Activated naive CD8-positive, alpha-beta T cell treated with anti-CD3 and anti-CD28 coated beads for 36 hours (primary cell): ENCODE results near the gene DCTPP1. TPM values are rescaled to one million over a fixed set of nuclear protein-coding genes. Genes with fewer than 3 reads are reported as not detected.

Experiments
- DNase-seq: peaks from one replicate; pipeline ENCODE4 v3.0.0; 2021
- H3K27ac Mint-ChIP-seq: one replicate; pipeline ENCODE4 v1.8.0; 2022; ENCODE audit warnings: mild to moderate bottlenecking, moderate library complexity, mixed read lengths
- H3K27me3 Mint-ChIP-seq: one replicate; pipeline ENCODE4 v1.8.0; 2022; ENCODE audit warnings: mild to moderate bottlenecking, mixed read lengths
- H3K36me3 Mint-ChIP-seq: one replicate; pipeline ENCODE4 v1.8.0; 2021; ENCODE audit warnings: mild to moderate bottlenecking, mixed read lengths
- H3K4me1 Mint-ChIP-seq: one replicate; pipeline ENCODE4 v1.8.0; 2021; ENCODE audit warnings: mixed read lengths
- H3K4me3 Mint-ChIP-seq: one replicate; pipeline ENCODE4 v1.8.0; 2022; ENCODE audit warnings: mild to moderate bottlenecking, moderate library complexity, mixed read lengths
- H3K9me3 Mint-ChIP-seq: one replicate; pipeline ENCODE4 v1.8.0; 2022; ENCODE audit warnings: mixed read lengths
- total RNA-seq, 2 experiments: library from RNA; stranded (reverse); gene quantifications; one replicate each; pipeline ENCODE4 v1.2.3, GENCODE V29; 2021

The DCTPP1 gene
- total RNA-seq, 2 experiments from 2014 or later = 181 to 183 TPM

- peaks cover 8% of the 10 kb centered on the region for H3K4me1 Mint-ChIP-seq
These were observed 7.7 kb upstream of the DCTPP1 start for GRCh38 chr16:30437511-30438046.

GRCh38 chr16:30434852-30435251 lies 5.0 kb upstream of the DCTPP1 start:
- no peaks in the 10 kb centered on the region for H3K9me3 Mint-ChIP-seq
- H3K27me3 Mint-ChIP-seq = no peaks in the 10 kb centered on the region
- peaks cover 8% of the 10 kb centered on the region for H3K4me1 Mint-ChIP-seq
- no peak overlapping the region for H3K4me3 Mint-ChIP-seq
- DNase-seq = peak; percentile 66
- H3K36me3 Mint-ChIP-seq = no peaks in the 10 kb centered on the region
- peak overlapping the region; percentile 11 for H3K27ac Mint-ChIP-seq

More at GRCh38 chr16:30437511-30438046, 7.7 kb upstream of the DCTPP1 start:
- H3K36me3 Mint-ChIP-seq = peaks cover 3% of the 10 kb centered on the region
- H3K4me3 Mint-ChIP-seq = no peak overlapping the region
- no peaks in the 10 kb centered on the region for H3K9me3 Mint-ChIP-seq
- DNase-seq = no peak
- H3K27me3 Mint-ChIP-seq = no peaks in the 10 kb centered on the region
- H3K27ac Mint-ChIP-seq = no peak overlapping the region

GRCh38 chr16:30430428-30430970 lies 669 bp upstream of the DCTPP1 start:
- Mint-ChIP-seq H3K36me3 (peaks cover 27% of the 10 kb centered on the region), H3K4me1 (peaks cover 25% of the 10 kb centered on the region), H3K27me3 (no peaks in the 10 kb centered on the region), H3K4me3 (no peak overlapping the region), H3K9me3 (no peaks in the 10 kb centered on the region), H3K27ac (no peak overlapping the region)
- no peak for DNase-seq

GRCh38 chr16:30429418-30429677 lies 482 bp downstream of the DCTPP1 start:
- DNase-seq = no peak
- Mint-ChIP-seq H3K9me3 (no peaks in the 10 kb centered on the region), H3K27me3 (no peaks in the 10 kb centered on the region), H3K27ac (no peak overlapping the region), H3K4me3 (no peak overlapping the region), H3K4me1 (peaks cover 22% of the 10 kb centered on the region), H3K36me3 (peaks cover 33% of the 10 kb centered on the region)

GRCh38 chr16:30428055-30428454 lies 1.8 kb downstream of the DCTPP1 start:
- peaks cover 38% of the 10 kb centered on the region for H3K36me3 Mint-ChIP-seq
- DNase-seq = no peak
- no peaks in the 10 kb centered on the region for H3K9me3 Mint-ChIP-seq
- H3K27ac Mint-ChIP-seq = no peak overlapping the region
- H3K4me1 Mint-ChIP-seq = peaks cover 20% of the 10 kb centered on the region
- no peak overlapping the region for H3K4me3 Mint-ChIP-seq
- no peaks in the 10 kb centered on the region for H3K27me3 Mint-ChIP-seq

GRCh38 chr16:30421010-30421409 lies 8.8 kb downstream of the DCTPP1 start:
- no peak overlapping the region for H3K4me3 Mint-ChIP-seq
- H3K27me3 Mint-ChIP-seq = no peaks in the 10 kb centered on the region
- H3K27ac Mint-ChIP-seq = no peak overlapping the region
- H3K36me3 Mint-ChIP-seq = peaks cover 50% of the 10 kb centered on the region
- DNase-seq = no peak
- H3K9me3 Mint-ChIP-seq = no peaks in the 10 kb centered on the region
- H3K4me1 Mint-ChIP-seq = peaks cover 32% of the 10 kb centered on the region

GRCh38 chr16:30418350-30419181 lies 11.3 kb downstream of the DCTPP1 start:
- Mint-ChIP-seq H3K9me3 (no peaks in the 10 kb centered on the region), H3K27ac (peak overlapping the region; percentile 77), H3K4me1 (peaks cover 35% of the 10 kb centered on the region), H3K27me3 (no peaks in the 10 kb centered on the region), H3K4me3 (peak overlapping the region; percentile 69), H3K36me3 (peaks cover 41% of the 10 kb centered on the region)
- no peak for DNase-seq

GRCh38 chr16:30417529-30418349 lies 12.1 kb downstream of the DCTPP1 start:
- Mint-ChIP-seq H3K4me3 (peak overlapping the region; percentile 69), H3K9me3 (no peaks in the 10 kb centered on the region), H3K27me3 (no peaks in the 10 kb centered on the region), H3K27ac (no peak overlapping the region), H3K36me3 (peaks cover 40% of the 10 kb centered on the region), H3K4me1 (peaks cover 35% of the 10 kb centered on the region)
- DNase-seq = peak; percentile 92

- Mint-ChIP-seq H3K36me3 (peaks cover 39% of the 10 kb centered on the region), H3K27me3 (no peaks in the 10 kb centered on the region), H3K27ac (peak overlapping the region; percentile 12), H3K4me1 (peaks cover 39% of the 10 kb centered on the region), H3K4me3 (peak overlapping the region; percentile 5), H3K9me3 (no peaks in the 10 kb centered on the region)
- no peak for DNase-seq
These were observed 13.0 kb downstream of the DCTPP1 start for GRCh38 chr16:30416624-30417528.

GRCh38 chr16:30416047-30416603 lies 13.7 kb downstream of the DCTPP1 start:
- H3K9me3 Mint-ChIP-seq = no peaks in the 10 kb centered on the region
- DNase-seq = no peak
- H3K27ac Mint-ChIP-seq = peak overlapping the region; percentile 34
- H3K4me3 Mint-ChIP-seq = no peak overlapping the region
- peaks cover 42% of the 10 kb centered on the region for H3K4me1 Mint-ChIP-seq
- H3K27me3 Mint-ChIP-seq = no peaks in the 10 kb centered on the region
- peaks cover 36% of the 10 kb centered on the region for H3K36me3 Mint-ChIP-seq

GRCh38 chr16:30414159-30414558 lies 15.7 kb downstream of the DCTPP1 start:
- Mint-ChIP-seq H3K27me3 (no peaks in the 10 kb centered on the region), H3K4me1 (peaks cover 44% of the 10 kb centered on the region), H3K9me3 (no peaks in the 10 kb centered on the region), H3K36me3 (peaks cover 29% of the 10 kb centered on the region), H3K4me3 (no peak overlapping the region), H3K27ac (no peak overlapping the region)
- DNase-seq = no peak

GRCh38 chr16:30413112-30413806 lies 16.6 kb downstream of the DCTPP1 start:
- no peak overlapping the region for H3K4me3 Mint-ChIP-seq
- peaks cover 21% of the 10 kb centered on the region for H3K36me3 Mint-ChIP-seq
- no peaks in the 10 kb centered on the region for H3K9me3 Mint-ChIP-seq
- H3K4me1 Mint-ChIP-seq = peaks cover 43% of the 10 kb centered on the region
- H3K27me3 Mint-ChIP-seq = no peaks in the 10 kb centered on the region
- DNase-seq = no peak
- H3K27ac Mint-ChIP-seq = no peak overlapping the region

GRCh38 chr16:30409125-30410060 lies 20.4 kb downstream of the DCTPP1 start:
- peaks cover 35% of the 10 kb centered on the region for H3K4me1 Mint-ChIP-seq
- DNase-seq = peak; percentile 90
- H3K27ac Mint-ChIP-seq = peak overlapping the region; percentile 34
- peak overlapping the region; percentile 98 for H3K4me3 Mint-ChIP-seq
- peaks cover 6% of the 10 kb centered on the region for H3K36me3 Mint-ChIP-seq
- peaks cover 3% of the 10 kb centered on the region for H3K27me3 Mint-ChIP-seq
- no peaks in the 10 kb centered on the region for H3K9me3 Mint-ChIP-seq
